ENCODE data around the gene RPL31. TPM values are rescaled to one million over a fixed set of nuclear protein-coding genes. Genes with fewer than 3 reads are reported as not detected.

The RPL31 gene
- total and polyA plus RNA-seq, 2 experiments from 2014 or later: 1,256 to 1,571 TPM

DNA sequence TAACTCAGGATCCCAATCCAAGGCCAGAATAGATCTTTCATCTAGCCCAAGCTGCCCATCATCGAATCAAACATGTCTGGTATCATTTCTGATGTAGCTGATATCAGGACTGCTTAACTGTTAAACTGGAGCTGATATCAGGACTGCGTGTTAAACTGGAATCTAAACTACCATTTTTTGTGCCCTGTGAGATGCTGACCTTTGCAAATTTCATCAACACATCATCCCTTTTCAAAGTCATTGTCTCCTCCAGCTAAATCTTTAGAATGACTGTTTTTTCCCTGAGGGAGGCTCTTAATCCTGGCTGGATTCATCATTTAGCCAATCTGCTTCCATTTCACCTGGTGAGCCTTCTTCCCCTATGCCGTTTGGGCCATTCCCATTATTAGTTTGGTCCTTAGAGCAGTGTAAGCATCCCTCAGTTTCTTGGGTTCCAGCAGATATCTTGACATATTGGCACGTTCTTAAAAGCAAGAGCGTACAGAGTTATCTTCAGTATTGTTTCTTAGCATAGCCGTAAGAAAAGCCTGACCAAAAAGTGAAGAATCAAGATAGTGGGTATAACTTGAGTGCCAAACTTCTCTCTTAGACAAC lies 12.3 kb downstream of the RPL31 start:
- no peak for DNase-seq (ENCODE audit: low spot score)
- TF ChIP-seq EZH2phosphoT487 (IDR thresholded peaks at IDR 0.05; ENCODE audit: low read depth, severe bottlenecking, unreplicated experiment): no peak
- no peak for TF ChIP-seq EZH2 (IDR thresholded peaks at IDR 0.05; ENCODE audit: borderline replicate concordance)
- TF ChIP-seq, protein P1, sequence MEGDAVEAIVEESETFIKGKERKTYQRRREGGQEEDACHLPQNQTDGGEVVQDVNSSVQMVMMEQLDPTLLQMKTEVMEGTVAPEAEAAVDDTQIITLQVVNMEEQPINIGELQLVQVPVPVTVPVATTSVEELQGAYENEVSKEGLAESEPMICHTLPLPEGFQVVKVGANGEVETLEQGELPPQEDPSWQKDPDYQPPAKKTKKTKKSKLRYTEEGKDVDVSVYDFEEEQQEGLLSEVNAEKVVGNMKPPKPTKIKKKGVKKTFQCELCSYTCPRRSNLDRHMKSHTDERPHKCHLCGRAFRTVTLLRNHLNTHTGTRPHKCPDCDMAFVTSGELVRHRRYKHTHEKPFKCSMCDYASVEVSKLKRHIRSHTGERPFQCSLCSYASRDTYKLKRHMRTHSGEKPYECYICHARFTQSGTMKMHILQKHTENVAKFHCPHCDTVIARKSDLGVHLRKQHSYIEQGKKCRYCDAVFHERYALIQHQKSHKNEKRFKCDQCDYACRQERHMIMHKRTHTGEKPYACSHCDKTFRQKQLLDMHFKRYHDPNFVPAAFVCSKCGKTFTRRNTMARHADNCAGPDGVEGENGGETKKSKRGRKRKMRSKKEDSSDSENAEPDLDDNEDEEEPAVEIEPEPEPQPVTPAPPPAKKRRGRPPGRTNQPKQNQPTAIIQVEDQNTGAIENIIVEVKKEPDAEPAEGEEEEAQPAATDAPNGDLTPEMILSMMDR (IDR thresholded peaks at IDR 0.05; ENCODE audit: poor library complexity): no peak
- no peak overlapping the region for H3K27ac ChIP-seq
- no peak overlapping the region for H3K4me3 ChIP-seq
- 96% methylated on average over 6 of the region's 6 CpGs for WGBS (ENCODE audit: low lambda C conversion rate, missing lambda C conversion rate)
- H2AFZ ChIP-seq: no peak overlapping the region
- no peaks in the 10 kb centered on the region for H3K4me1 ChIP-seq (ENCODE audit: insufficient read depth)
- H3K9me3 ChIP-seq (ENCODE audit: low read depth): no peaks in the 10 kb centered on the region
- peaks cover 5% of the 10 kb centered on the region for H4K20me1 ChIP-seq (ENCODE audit: insufficient read depth, poor library complexity, severe bottlenecking)
- H3K27me3 ChIP-seq: no peaks in the 10 kb centered on the region
- H3K79me2 ChIP-seq: no peaks in the 10 kb centered on the region
- H3K4me2 ChIP-seq: no peak overlapping the region
- H3K9me2 ChIP-seq (replicated peaks; ENCODE audit: insufficient read depth): no peaks in the 10 kb centered on the region
- no peaks in the 10 kb centered on the region for H3K36me3 ChIP-seq (replicated peaks; ENCODE audit: insufficient read depth, low read depth)

DNA sequence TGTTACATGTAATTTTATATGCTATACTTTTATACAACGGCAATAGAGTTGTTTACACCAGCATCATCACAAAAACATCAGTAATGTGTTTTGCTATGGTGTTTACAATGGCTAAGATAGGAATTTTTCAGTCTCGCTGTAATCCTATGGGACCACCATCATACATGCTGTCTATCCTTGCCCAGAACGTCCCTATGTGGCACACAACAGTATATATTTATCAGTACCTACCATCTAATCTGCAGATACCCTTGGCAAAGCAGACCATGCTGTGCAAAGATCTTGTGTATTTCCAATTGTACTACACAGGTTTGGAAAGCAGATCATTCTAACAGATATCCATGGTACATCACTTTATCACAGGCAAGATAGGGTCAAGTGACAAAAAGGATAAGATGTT lies 15.3 kb downstream of the RPL31 start:
- Histone ChIP-seq H3K4me3 (no peak overlapping the region), H2AFZ (no peak overlapping the region), H3K36me3 (replicated peaks; ENCODE audit: insufficient read depth, low read depth) (no peaks in the 10 kb centered on the region), H3K79me2 (no peaks in the 10 kb centered on the region), H3K9me2 (replicated peaks; ENCODE audit: insufficient read depth) (no peaks in the 10 kb centered on the region), H3K4me1 (ENCODE audit: insufficient read depth) (no peaks in the 10 kb centered on the region), H3K4me2 (no peak overlapping the region), H4K20me1 (ENCODE audit: insufficient read depth, poor library complexity, severe bottlenecking) (peaks cover 5% of the 10 kb centered on the region), H3K9me3 (ENCODE audit: low read depth) (no peaks in the 10 kb centered on the region), H3K27me3 (no peaks in the 10 kb centered on the region), H3K27ac (no peak overlapping the region)
- TF ChIP-seq EZH2 (IDR thresholded peaks at IDR 0.05; ENCODE audit: borderline replicate concordance) (no peak), EZH2phosphoT487 (IDR thresholded peaks at IDR 0.05; ENCODE audit: low read depth, severe bottlenecking, unreplicated experiment) (no peak)
- TF ChIP-seq, protein P1 (IDR thresholded peaks at IDR 0.05; ENCODE audit: poor library complexity): no peak
- DNase-seq (ENCODE audit: low spot score): no peak
- WGBS (ENCODE audit: low lambda C conversion rate, missing lambda C conversion rate): 91% methylated on average over 3 of the region's 3 CpGs

DNA sequence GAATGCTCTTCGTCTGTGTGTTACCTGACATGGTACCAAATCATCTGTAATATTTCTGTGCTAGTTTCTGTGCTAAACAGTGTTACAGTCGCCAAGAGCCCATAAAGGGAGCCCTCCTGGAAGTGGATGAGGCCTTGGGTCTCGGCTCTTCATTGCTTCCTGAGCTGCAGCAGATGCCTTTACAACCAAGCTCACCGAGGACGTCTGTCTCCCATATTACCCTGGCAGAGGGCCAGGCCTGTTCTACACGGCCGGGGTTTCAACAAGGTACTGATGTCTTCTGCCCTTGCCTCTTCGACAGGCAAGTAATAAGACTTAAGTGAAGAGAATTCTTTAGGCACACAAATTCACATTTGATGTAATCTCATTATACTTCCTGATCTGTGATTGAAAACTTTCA lies 16.8 kb downstream of the RPL31 start:
- no peaks in the 10 kb centered on the region for H3K9me2 ChIP-seq (replicated peaks; ENCODE audit: insufficient read depth)
- H3K27ac ChIP-seq: no peak overlapping the region
- peaks cover under 1% of the 10 kb centered on the region for H4K20me1 ChIP-seq (ENCODE audit: insufficient read depth, poor library complexity, severe bottlenecking)
- TF ChIP-seq EZH2 (IDR thresholded peaks at IDR 0.05; ENCODE audit: borderline replicate concordance): no peak
- TF ChIP-seq EZH2phosphoT487 (IDR thresholded peaks at IDR 0.05; ENCODE audit: low read depth, severe bottlenecking, unreplicated experiment): no peak
- TF ChIP-seq, protein P1 (IDR thresholded peaks at IDR 0.05; ENCODE audit: poor library complexity): no peak
- 84% methylated on average over 8 of the region's 8 CpGs for WGBS (ENCODE audit: low lambda C conversion rate, missing lambda C conversion rate)
- no peaks in the 10 kb centered on the region for H3K27me3 ChIP-seq
- H3K36me3 ChIP-seq (replicated peaks; ENCODE audit: insufficient read depth, low read depth): no peaks in the 10 kb centered on the region
- no peak overlapping the region for H3K4me3 ChIP-seq
- no peak overlapping the region for H3K4me2 ChIP-seq
- no peak for DNase-seq (ENCODE audit: low spot score)
- H3K9me3 ChIP-seq (ENCODE audit: low read depth): no peaks in the 10 kb centered on the region
- H2AFZ ChIP-seq: no peak overlapping the region
- no peaks in the 10 kb centered on the region for H3K79me2 ChIP-seq
- no peaks in the 10 kb centered on the region for H3K4me1 ChIP-seq (ENCODE audit: insufficient read depth)

Data from hepatocyte (in vitro differentiated cells).